Body of pancreas (tissue), 4 donors: Measurements from ENCODE around the gene PAPPA2. TPM values are rescaled to one million over a fixed set of nuclear protein-coding genes. Genes with fewer than 3 reads are reported as not detected.
A peak's percentile ranks its signal among the peaks of the same experiment; 100 is the strongest.

Experiments used
- ATAC-seq: fragments of 150-250 bp; one replicate; pipeline ENCODE4 v1.9.1; 2016
- DNase-seq, 4 donors: peaks; one replicate each; pipeline ENCODE4 v3.0.0-alpha.2; 2019
- H3K27ac ChIP-seq, 4 donors: fragments of 200-600 bp; sonication (generic); 1 replicate in 3 of 4; 2 replicates in 1 of 4; pipeline versions ENCODE4 v1.5.1 to v1.6.1; 2016 to 2019; ENCODE audit warnings: mild to moderate bottlenecking in 1 of 4, mixed read lengths in 1 of 4, moderate library complexity in 1 of 4
- H3K27me3 ChIP-seq, 2 donors: fragments of 200-600 bp; sonication (generic); one replicate each; pipeline ENCODE4 v1.6.0; 2016; ENCODE audit warnings: mild to moderate bottlenecking in 1 of 2
- H3K36me3 ChIP-seq, 2 donors: fragments of 200-600 bp; sonication (generic); replicated peaks in 1 of 2; 2 replicates each; pipeline ENCODE4 v1.5.1; 2016; ENCODE audit warnings: low read depth in 2 of 2; ENCODE audit not compliant: insufficient read depth in 1 of 2
- H3K4me1 ChIP-seq: fragments of 200-600 bp; sonication (generic); one replicate; pipeline ENCODE4 v1.6.0; 2016
- H3K4me3 ChIP-seq, 2 donors: fragments of 200-600 bp; sonication (generic); 1 replicate in 1 of 2; 2 replicates in 1 of 2; pipeline ENCODE4 v1.5.1; 2016 to 2019
- H3K9me3 ChIP-seq, 3 donors: fragments of 200-600 bp; sonication (generic); 1 replicate in 2 of 3; 2 replicates in 1 of 3; pipeline ENCODE4 v1.5.1; 2016
- POLR2A ChIP-seq, 3 donors: fragments of 450-650 bp; IDR thresholded peaks; one replicate each; pipeline ENCODE4 v1.6.1; 2016; ENCODE audit warnings: antibody characterized with exemption in 3 of 3, mild to moderate bottlenecking in 2 of 3
- WGBS, 2 donors: methylation state at CpG; one replicate each; pipeline ENCODE4 v1.1.5; 2017; 5-methylcytosine and 5-hydroxymethylcytosine counted together
- intact Hi-C: fragments of 100-400 bp; cut with DNase I; formaldehyde crosslinking; loops from one replicate; pipeline ENCODE4 v1.15.1; 2023
- total RNA-seq, 2 donors: library from RNA; depleted of rRNA; stranded (reverse); fragments of >200 nt; gene quantifications; one replicate each; pipeline ENCODE4 v1.1.0, GENCODE V29; 2016
- TF ChIP-seq, protein P1 (sequence below), 7 experiments: fragments of 450-650 bp in 4 of 7; fragments of 200-600 bp in 3 of 7; sonication (generic) in 3 of 7; IDR thresholded peaks; one replicate each; pipeline ENCODE4 v1.5.1; 2016 to 2019; ENCODE audit warnings: antibody characterized with exemption in 7 of 7

PAPPA2 gene
- total RNA-seq, 2 donors from 2014 or later = under 0.01 to 5.4 TPM

DNA sequence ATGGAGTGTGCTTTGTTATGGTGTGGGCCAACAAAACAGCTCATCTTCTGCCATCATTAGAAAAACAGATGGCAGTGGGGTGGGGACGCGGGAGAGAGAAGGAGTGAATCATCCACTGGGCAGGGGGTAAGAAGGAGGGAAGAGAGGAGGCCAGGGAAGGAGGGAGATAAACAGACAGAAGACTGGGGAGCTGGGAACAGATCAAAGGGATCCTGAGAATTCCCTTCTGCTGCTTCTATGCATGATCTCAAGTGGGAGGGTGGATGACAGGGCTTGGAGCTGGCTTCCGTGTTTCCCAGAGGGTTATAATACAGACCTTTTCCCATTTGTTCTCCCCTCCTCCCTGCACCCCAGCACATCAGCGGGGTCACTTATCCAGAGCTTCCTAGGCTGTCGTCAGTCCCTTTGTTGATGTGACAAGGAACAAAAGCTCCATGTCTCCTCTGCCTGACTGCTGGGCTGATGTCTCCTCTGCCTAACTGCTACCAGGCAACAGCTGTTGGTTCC, 338.6 kb downstream of the PAPPA2 start:
- H3K27ac ChIP-seq = no peak overlapping the region
- TF ChIP-seq POLR2A (IDR thresholded peaks at IDR 0.05) = no peak
- TF ChIP-seq, protein P1, sequence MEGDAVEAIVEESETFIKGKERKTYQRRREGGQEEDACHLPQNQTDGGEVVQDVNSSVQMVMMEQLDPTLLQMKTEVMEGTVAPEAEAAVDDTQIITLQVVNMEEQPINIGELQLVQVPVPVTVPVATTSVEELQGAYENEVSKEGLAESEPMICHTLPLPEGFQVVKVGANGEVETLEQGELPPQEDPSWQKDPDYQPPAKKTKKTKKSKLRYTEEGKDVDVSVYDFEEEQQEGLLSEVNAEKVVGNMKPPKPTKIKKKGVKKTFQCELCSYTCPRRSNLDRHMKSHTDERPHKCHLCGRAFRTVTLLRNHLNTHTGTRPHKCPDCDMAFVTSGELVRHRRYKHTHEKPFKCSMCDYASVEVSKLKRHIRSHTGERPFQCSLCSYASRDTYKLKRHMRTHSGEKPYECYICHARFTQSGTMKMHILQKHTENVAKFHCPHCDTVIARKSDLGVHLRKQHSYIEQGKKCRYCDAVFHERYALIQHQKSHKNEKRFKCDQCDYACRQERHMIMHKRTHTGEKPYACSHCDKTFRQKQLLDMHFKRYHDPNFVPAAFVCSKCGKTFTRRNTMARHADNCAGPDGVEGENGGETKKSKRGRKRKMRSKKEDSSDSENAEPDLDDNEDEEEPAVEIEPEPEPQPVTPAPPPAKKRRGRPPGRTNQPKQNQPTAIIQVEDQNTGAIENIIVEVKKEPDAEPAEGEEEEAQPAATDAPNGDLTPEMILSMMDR (IDR thresholded peaks at IDR 0.05) = no peak
- H3K4me1 ChIP-seq = no peaks in the 10 kb centered on the region
- no peaks in the 10 kb centered on the region for H3K9me3 ChIP-seq
- intact Hi-C loops = no loop called here
- no peaks in the 10 kb centered on the region for H3K36me3 ChIP-seq
- H3K4me3 ChIP-seq = no peak overlapping the region
- no peak for ATAC-seq
- peak in 1 of 4 donors; percentile 1 for DNase-seq
- H3K27me3 ChIP-seq = no peaks in the 10 kb centered on the region
- 47 to 76% methylated on average over 5 of the region's 5 CpGs for WGBS, 2 donors

DNA sequence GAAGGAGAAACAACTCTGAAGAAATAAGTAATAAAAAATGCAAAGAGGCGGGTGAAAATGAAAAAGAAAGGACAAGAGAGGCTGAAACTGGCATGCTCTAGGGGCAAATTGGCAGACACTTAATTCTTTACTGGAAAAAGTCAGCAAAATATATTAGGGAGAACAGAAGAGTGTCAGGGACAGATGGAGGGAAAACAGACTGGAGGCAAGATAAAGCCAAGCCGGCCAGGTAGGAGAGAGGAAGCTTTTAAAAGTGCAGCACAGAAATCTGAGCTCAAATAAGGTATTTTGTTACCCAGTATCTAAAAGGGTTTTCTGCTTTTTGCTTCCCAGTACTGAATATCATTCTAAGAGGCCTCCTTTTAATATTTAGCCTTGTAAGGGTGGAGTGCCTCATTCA, 339.3 kb downstream of the PAPPA2 start:
- 68 to 70% methylated on average over 2 of the region's 2 CpGs for WGBS, 2 donors
- DNase-seq (no peak), ATAC-seq (no peak)
- TF ChIP-seq POLR2A (IDR thresholded peaks at IDR 0.05) = no peak
- TF ChIP-seq, protein P1 (IDR thresholded peaks at IDR 0.05) = no peak
- H3K36me3 ChIP-seq = no peaks in the 10 kb centered on the region
- H3K9me3 ChIP-seq = no peaks in the 10 kb centered on the region
- intact Hi-C loops = no loop called here
- H3K27me3 ChIP-seq = no peaks in the 10 kb centered on the region
- no peak overlapping the region for H3K4me3 ChIP-seq
- H3K27ac ChIP-seq = no peak overlapping the region
- no peaks in the 10 kb centered on the region for H3K4me1 ChIP-seq

DNA sequence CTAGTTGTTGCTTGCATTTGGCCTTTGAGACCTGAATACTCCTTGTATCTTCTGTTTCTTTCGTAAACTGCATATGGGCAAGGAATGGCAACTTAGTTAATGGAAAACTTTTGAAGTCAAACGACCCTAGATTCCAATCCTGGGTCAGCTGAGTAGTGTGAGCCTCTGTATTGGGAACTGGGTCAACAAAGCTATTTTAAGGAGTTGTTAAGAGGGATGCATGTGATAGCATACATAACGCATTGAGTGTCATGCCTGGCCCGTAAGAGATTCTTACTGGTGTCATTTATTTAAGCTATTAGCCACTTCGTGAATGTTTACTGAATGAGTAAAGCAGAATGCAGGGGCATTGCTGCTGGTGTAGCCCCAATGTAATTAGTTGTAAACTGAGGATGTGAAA, 340.1 kb downstream of the PAPPA2 start:
- Histone ChIP-seq H3K27me3 (no peaks in the 10 kb centered on the region), H3K36me3 (no peaks in the 10 kb centered on the region), H3K9me3 (no peaks in the 10 kb centered on the region), H3K4me3 (no peak overlapping the region), H3K27ac (no peak overlapping the region), H3K4me1 (no peaks in the 10 kb centered on the region)
- 53 to 73% methylated on average over 5 of the region's 5 CpGs for WGBS, 2 donors
- intact Hi-C loops = no loop called here
- ATAC-seq (no peak), DNase-seq (no peak)
- TF ChIP-seq POLR2A (IDR thresholded peaks at IDR 0.05) = no peak
- TF ChIP-seq, protein P1 (IDR thresholded peaks at IDR 0.05) = no peak

DNA sequence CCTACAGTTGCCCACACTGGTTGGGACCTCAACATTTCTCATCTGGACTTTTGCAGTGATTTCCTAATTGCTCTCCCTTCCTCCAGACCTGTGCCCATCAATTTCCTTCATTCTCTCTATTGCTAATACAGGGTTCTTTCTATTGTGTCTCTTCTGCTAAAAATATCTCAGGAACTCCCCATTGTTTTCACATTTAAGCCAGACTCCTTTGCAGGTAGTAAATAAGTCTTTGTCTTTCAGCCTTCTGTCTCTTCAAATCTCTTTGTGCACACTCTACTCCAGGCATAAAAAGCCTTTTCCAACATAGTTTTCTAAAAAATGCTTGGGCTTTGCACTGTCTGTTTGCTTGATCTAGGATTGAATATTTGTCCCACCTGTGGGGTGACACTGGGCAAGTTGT, 340.6 kb downstream of the PAPPA2 start:
- DNase-seq (no peak), ATAC-seq (no peak)
- Histone ChIP-seq H3K27ac (no peak overlapping the region), H3K27me3 (no peaks in the 10 kb centered on the region), H3K36me3 (no peaks in the 10 kb centered on the region), H3K9me3 (no peaks in the 10 kb centered on the region), H3K4me1 (no peaks in the 10 kb centered on the region), H3K4me3 (no peak overlapping the region)
- intact Hi-C loops = no loop called here
- TF ChIP-seq POLR2A (IDR thresholded peaks at IDR 0.05) = no peak
- TF ChIP-seq, protein P1 (IDR thresholded peaks at IDR 0.05) = no peak

DNA sequence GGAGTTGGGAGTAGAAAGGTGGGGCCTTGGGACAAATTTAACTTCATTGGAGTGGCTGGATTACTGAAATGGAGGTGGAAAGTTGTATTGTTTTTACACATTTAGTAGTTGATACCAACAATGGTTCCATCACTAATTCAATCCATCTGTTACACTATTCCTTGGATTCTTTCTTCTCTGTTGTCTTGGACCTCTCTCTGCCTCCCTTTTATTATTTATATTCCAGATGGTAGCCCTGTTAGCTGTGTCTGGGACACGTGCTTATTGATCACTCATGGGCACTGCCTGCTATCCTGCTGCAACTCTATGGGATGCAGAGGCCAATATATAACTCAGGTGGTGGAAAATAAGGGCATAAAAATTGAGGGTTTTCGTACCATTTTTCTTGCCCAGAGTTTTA, 346.3 kb downstream of the PAPPA2 start:
- DNase-seq (no peak), ATAC-seq (no peak)
- 85 to 86% methylated on average over 2 of the region's 2 CpGs for WGBS, 2 donors
- Histone ChIP-seq H3K9me3 (no peaks in the 10 kb centered on the region), H3K27me3 (no peaks in the 10 kb centered on the region), H3K4me3 (no peak overlapping the region), H3K27ac (no peak overlapping the region), H3K36me3 (no peaks in the 10 kb centered on the region), H3K4me1 (no peaks in the 10 kb centered on the region)
- no peak for TF ChIP-seq POLR2A (IDR thresholded peaks at IDR 0.05)
- TF ChIP-seq, protein P1 (IDR thresholded peaks at IDR 0.05) = no peak
- intact Hi-C loops = no loop called here
